SJSA1 (cell line): ENCODE results near the gene ANKRD49. TPM values are rescaled to one million over a fixed set of nuclear protein-coding genes. Genes with fewer than 3 reads are reported as not detected.
A peak's percentile ranks its signal among the peaks of the same experiment; 100 is the strongest.

Source experiments
- DNase-seq, 2 experiments: peaks; one replicate each; pipeline ENCODE4 v3.0.0-alpha.2; 2015 to 2020; ENCODE audit warnings: low spot score in 2 of 2, low read depth in 1 of 2
- H3K27ac ChIP-seq: fragments of 250-450 bp; sonication (Bioruptor Pico); 2 replicates; pipeline ENCODE4 v1.5.1; 2020; ENCODE audit warnings: mild to moderate bottlenecking, moderate library complexity
- H3K27me3 ChIP-seq: fragments of 250-450 bp; sonication (Bioruptor Pico); replicated peaks from 2 replicates; pipeline ENCODE4 v1.5.1; 2020; ENCODE audit warnings: mild to moderate bottlenecking, moderate library complexity
- H3K36me3 ChIP-seq: fragments of 250-450 bp; sonication (Bioruptor Pico); 2 replicates; pipeline ENCODE4 v1.5.1; 2020; ENCODE audit warnings: mild to moderate bottlenecking
- H3K4me1 ChIP-seq: fragments of 250-450 bp; sonication (Bioruptor Pico); replicated peaks from 2 replicates; pipeline ENCODE4 v1.6.1; 2021; ENCODE audit warnings: mild to moderate bottlenecking
- H3K4me3 ChIP-seq: fragments of 250-450 bp; sonication (Bioruptor Pico); 2 replicates; pipeline ENCODE4 v1.5.1; 2020; ENCODE audit warnings: mild to moderate bottlenecking
- H3K9me3 ChIP-seq: fragments of 250-450 bp; sonication (Bioruptor Pico); replicated peaks from 2 replicates; pipeline ENCODE4 v1.5.1; 2020; ENCODE audit warnings: mild to moderate bottlenecking
- total RNA-seq: library from RNA; depleted of rRNA; stranded (reverse); fragments of >200 nt; shearing (Covaris generic); gene quantifications from 2 replicates; pipeline ENCODE4 v1.2.3, GENCODE V29; 2014; rRNA removed

The ANKRD49 gene
- total RNA-seq, 1 experiment from 2014 or later = 12.5 TPM

- no peak overlapping the region for H3K27ac ChIP-seq
- H3K4me1 ChIP-seq = peaks cover 1% of the 10 kb centered on the region
- no peak for DNase-seq
- no peaks in the 10 kb centered on the region for H3K27me3 ChIP-seq
- no peak overlapping the region for H3K4me3 ChIP-seq
- H3K9me3 ChIP-seq = no peaks in the 10 kb centered on the region
- H3K36me3 ChIP-seq = no peaks in the 10 kb centered on the region
These were observed 45.6 kb downstream of the ANKRD49 start for GRCh38 chr11:94539420-94539819.

- H3K36me3 ChIP-seq = peaks cover 6% of the 10 kb centered on the region; the same call in 1 of the 2 replicates
- H3K4me3 ChIP-seq = peak within 1 kb of the TSS; percentile 68
- H3K4me1 ChIP-seq = peaks cover 13% of the 10 kb centered on the region
- no peaks in the 10 kb centered on the region for H3K27me3 ChIP-seq
- no peaks in the 10 kb centered on the region for H3K9me3 ChIP-seq
- peak; percentile 76 to 79 for DNase-seq
- peak within 1 kb of the TSS; percentile 92 for H3K27ac ChIP-seq
These were observed 50.2 kb downstream of the ANKRD49 start, which contains the start of gene FUT4 for GRCh38 chr11:94543695-94544645. FUT4 (plus strand) TSS chr11:94543921; CDS start chr11:94544134, 213 bp downstream.

GRCh38 chr11:94544646-94545263, 51.0 kb downstream of the ANKRD49 start:
- DNase-seq = no peak
- Histone ChIP-seq H3K9me3 (no peaks in the 10 kb centered on the region), H3K27ac (peak overlapping the region; percentile 92), H3K4me1 (peaks cover 13% of the 10 kb centered on the region), H3K27me3 (no peaks in the 10 kb centered on the region), H3K36me3 (peaks cover 6% of the 10 kb centered on the region; the same call in 1 of the 2 replicates), H3K4me3 (peak overlapping the region; percentile 68)

GRCh38 chr11:94545264-94546161, 51.7 kb downstream of the ANKRD49 start:
- no peak for DNase-seq
- Histone ChIP-seq H3K36me3 (peaks cover 6% of the 10 kb centered on the region; the same call in 1 of the 2 replicates), H3K9me3 (no peaks in the 10 kb centered on the region), H3K4me1 (peaks cover 13% of the 10 kb centered on the region), H3K4me3 (no peak overlapping the region), H3K27ac (no peak overlapping the region), H3K27me3 (no peaks in the 10 kb centered on the region)

GRCh38 chr11:94546162-94546470, 52.3 kb downstream of the ANKRD49 start:
- H3K4me1 ChIP-seq = peaks cover 13% of the 10 kb centered on the region
- H3K27ac ChIP-seq = no peak overlapping the region
- no peak for DNase-seq
- H3K27me3 ChIP-seq = no peaks in the 10 kb centered on the region
- no peak overlapping the region for H3K4me3 ChIP-seq
- H3K9me3 ChIP-seq = no peaks in the 10 kb centered on the region
- H3K36me3 ChIP-seq = peaks cover 6% of the 10 kb centered on the region; the same call in 1 of the 2 replicates

- DNase-seq = no peak
- Histone ChIP-seq H3K27me3 (no peaks in the 10 kb centered on the region), H3K4me3 (no peak overlapping the region), H3K9me3 (no peaks in the 10 kb centered on the region), H3K27ac (no peak overlapping the region), H3K4me1 (peaks cover 13% of the 10 kb centered on the region), H3K36me3 (peaks cover 6% of the 10 kb centered on the region; the same call in 1 of the 2 replicates)
These were observed 53.1 kb downstream of the ANKRD49 start for GRCh38 chr11:94546886-94547285.

- H3K27ac ChIP-seq = no peak overlapping the region
- no peaks in the 10 kb centered on the region for H3K9me3 ChIP-seq
- peaks cover 13% of the 10 kb centered on the region for H3K4me1 ChIP-seq
- H3K4me3 ChIP-seq = no peak overlapping the region
- peaks cover 6% of the 10 kb centered on the region; the same call in 1 of the 2 replicates for H3K36me3 ChIP-seq
- no peak for DNase-seq
- no peaks in the 10 kb centered on the region for H3K27me3 ChIP-seq
These were observed 55.4 kb downstream of the ANKRD49 start for GRCh38 chr11:94549146-94549545.

Other genes starting within 250 kb of the ANKRD49 start
- not detected in 2 replicates for gene IZUMO1R, start 189.4 kb upstream of the ANKRD49 start, total RNA-seq
- gene GPR83, start 92.6 kb upstream of the ANKRD49 start, total RNA-seq = not detected in 2 replicates
- gene MRE11, start 140 bp upstream of the ANKRD49 start, total RNA-seq = 9.6 and 13.4 TPM in 2 replicates
- gene C11orf97, start 18.5 kb downstream of the ANKRD49 start, total RNA-seq = not detected in 2 replicates
- gene FUT4, start 49.9 kb downstream of the ANKRD49 start, total RNA-seq = 3.0 and 3.2 TPM in 2 replicates
- 0.05 TPM in 1 of 2 replicates, not detected in the other for gene PIWIL4, start 73.4 kb downstream of the ANKRD49 start, total RNA-seq